AG04450 (cell line): ENCODE data around the gene GAGE13. TPM values are rescaled to one million over a fixed set of nuclear protein-coding genes. Genes with fewer than 3 reads are reported as not detected.
"Not testable (repeated sequence)": the region's sequence is repeated elsewhere in the genome, so short reads cannot be mapped to it uniquely, and the experiment has no call there.

Source experiments
- CTCF ChIA-PET: fragments of 300-600, 350-600 bp; formaldehyde crosslinking; extraction: SDS; loops from one replicate; lab custom pipeline; 2022; ENCODE audit warnings: antibody characterized with exemption, inconsistent platforms; lab: Charles Lee
- POLR2A ChIA-PET: fragments of 350-600 bp; formaldehyde crosslinking; extraction: SDS; loops from one replicate; lab custom pipeline; 2021; ENCODE audit warnings: antibody characterized with exemption, inconsistent platforms; lab: Yijun Ruan, JAX
- DNase-seq: peaks from one replicate; pipeline ENCODE4 v3.0.0-alpha.2; 2011; ENCODE audit warnings: low read depth, low spot score
- H3K27ac ChIP-seq: one replicate; pipeline ENCODE4 v1.5.1; 2012; ENCODE audit warnings: low read depth, low read length, control low read depth
- H3K27me3 ChIP-seq: one replicate; pipeline ENCODE4 v1.6.0; 2012; ENCODE audit warnings: low read length; ENCODE audit not compliant: control insufficient read depth, insufficient read depth
- H3K4me3 ChIP-seq: 2 replicates; pipeline ENCODE4 v1.5.1; 2011; ENCODE audit warnings: mild to moderate bottlenecking, low read depth, low read length, control low read depth
- H3K9me3 ChIP-seq: 2 replicates; pipeline ENCODE4 v1.5.1; 2012; ENCODE audit warnings: low read length; ENCODE audit not compliant: control insufficient read depth, insufficient read depth
- polyA plus RNA-seq: library from polyadenylated mRNA; depleted of rRNA; stranded (reverse); fragments of >200 nt; gene quantifications from 2 replicates; pipeline ENCODE4 v1.2.3, GENCODE V29; 2011
- TF ChIP-seq, protein P1 (sequence below): IDR thresholded peaks from 2 replicates; pipeline ENCODE4 v1.5.1; 2011; ENCODE audit warnings: low read depth, low read length, control low read depth, inconsistent platforms

Gene GAGE13
- polyA plus RNA-seq, 1 experiment: not detected

DNA sequence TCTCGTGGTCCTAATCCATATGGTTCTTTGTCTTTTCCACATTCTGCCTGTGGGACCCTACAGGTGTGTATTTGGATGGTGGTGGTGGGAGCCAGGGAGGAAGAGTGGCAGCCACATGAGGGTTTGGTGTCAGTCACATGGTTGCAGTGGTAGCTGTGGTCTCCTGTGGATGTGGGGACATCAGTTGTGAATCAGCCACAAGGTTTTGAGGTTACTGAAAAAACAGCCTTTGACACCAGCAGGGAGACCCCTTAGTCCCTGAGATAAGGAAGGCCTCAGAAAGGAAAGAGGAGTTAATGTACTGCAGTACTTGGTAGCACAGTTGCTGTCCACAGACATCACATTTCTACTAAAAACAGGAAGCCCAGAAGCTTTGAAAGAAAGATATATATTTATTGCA is 43.7 kb upstream of the GAGE13 start:
- CTCF ChIA-PET: no interaction called here
- TF ChIP-seq, protein P1, sequence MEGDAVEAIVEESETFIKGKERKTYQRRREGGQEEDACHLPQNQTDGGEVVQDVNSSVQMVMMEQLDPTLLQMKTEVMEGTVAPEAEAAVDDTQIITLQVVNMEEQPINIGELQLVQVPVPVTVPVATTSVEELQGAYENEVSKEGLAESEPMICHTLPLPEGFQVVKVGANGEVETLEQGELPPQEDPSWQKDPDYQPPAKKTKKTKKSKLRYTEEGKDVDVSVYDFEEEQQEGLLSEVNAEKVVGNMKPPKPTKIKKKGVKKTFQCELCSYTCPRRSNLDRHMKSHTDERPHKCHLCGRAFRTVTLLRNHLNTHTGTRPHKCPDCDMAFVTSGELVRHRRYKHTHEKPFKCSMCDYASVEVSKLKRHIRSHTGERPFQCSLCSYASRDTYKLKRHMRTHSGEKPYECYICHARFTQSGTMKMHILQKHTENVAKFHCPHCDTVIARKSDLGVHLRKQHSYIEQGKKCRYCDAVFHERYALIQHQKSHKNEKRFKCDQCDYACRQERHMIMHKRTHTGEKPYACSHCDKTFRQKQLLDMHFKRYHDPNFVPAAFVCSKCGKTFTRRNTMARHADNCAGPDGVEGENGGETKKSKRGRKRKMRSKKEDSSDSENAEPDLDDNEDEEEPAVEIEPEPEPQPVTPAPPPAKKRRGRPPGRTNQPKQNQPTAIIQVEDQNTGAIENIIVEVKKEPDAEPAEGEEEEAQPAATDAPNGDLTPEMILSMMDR: no peak
- Histone ChIP-seq H3K27me3 (no peaks in the 10 kb centered on the region), H3K4me3 (no peak overlapping the region), H3K9me3 (no peaks in the 10 kb centered on the region), H3K27ac (no peak overlapping the region)
- POLR2A ChIA-PET: no interaction called here
- DNase-seq: no peak

DNA sequence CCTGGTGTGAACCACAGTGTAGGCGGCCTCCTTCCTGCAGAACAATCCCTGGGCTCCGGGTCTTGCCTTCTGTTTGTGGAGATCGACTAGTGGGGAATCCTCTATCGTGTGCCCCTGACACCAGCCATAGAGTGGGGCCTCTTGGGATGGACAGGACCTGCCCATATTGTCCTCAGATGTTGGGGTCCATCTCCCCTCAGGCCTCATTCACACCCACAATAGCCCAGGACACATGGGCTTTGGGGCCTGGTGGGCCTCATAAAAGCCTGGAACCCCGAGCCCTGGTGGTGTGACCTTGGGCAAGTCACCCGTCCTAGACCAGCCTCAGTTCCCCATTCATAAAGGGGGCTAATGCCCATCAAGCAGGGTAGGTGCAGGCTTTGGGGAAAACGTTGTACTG is 41.2 kb upstream of the GAGE13 start:
- TF ChIP-seq, protein P1: no peak
- CTCF ChIA-PET: no interaction called here

DNA sequence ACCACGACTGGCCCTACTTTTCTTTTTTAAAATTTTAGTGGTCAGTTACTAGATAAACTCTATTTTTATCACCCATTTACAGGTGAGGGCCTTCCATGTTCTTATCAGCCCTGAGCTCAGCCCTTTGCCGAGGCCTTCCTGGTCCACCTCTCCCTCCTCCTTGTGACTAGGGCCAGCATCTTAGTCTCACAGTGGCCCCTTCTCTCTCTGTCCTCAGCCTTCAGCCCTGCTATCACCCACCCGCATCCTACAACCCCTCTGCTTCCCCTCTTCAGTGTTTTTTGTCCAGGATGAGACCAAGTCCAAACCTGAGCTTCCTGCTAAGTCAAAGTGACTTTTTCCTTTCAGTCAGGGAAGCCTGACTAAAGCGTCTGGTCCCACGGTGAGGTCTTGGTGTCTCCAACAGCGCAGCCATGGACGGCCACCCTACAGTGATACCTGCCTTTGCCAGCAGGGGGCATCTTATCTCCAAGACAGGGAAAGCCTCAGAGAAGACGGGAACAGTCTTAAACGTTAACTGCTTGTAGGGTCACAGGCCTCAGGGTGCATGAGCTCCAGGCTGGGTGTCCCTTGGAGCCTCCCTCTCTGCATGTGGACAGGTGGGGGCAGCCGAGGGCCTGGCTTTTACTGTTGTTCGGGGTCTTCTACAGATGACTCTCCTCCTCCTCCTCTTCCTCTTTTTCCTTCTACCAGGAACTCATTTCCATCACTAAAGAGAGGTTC is 39.6 kb upstream of the GAGE13 start:
- POLR2A ChIA-PET: no interaction called here
- H3K27me3 ChIP-seq: no peaks in the 10 kb centered on the region
- H3K27ac ChIP-seq: no peak overlapping the region
- CTCF ChIA-PET: interaction anchor here (0.6 to 2.1 kb wide), 8 partner anchors 8 to 914 kb away, joined by 3 to 5 read pairs (median 4); partner anchors contain the start of genes CCNB3 and USP27X
- peak; percentile 10 for DNase-seq
- TF ChIP-seq, protein P1: peak; percentile 55
- no peak overlapping the region for H3K4me3 ChIP-seq
- H3K9me3 ChIP-seq: no peaks in the 10 kb centered on the region

More for the DNA sequence above, 41.2 kb upstream of the GAGE13 start:
- no peak for DNase-seq
- no peaks in the 10 kb centered on the region for H3K27me3 ChIP-seq
- POLR2A ChIA-PET: no interaction called here
- H3K4me3 ChIP-seq: no peak overlapping the region
- H3K9me3 ChIP-seq: no peaks in the 10 kb centered on the region
- H3K27ac ChIP-seq: no peak overlapping the region

DNA sequence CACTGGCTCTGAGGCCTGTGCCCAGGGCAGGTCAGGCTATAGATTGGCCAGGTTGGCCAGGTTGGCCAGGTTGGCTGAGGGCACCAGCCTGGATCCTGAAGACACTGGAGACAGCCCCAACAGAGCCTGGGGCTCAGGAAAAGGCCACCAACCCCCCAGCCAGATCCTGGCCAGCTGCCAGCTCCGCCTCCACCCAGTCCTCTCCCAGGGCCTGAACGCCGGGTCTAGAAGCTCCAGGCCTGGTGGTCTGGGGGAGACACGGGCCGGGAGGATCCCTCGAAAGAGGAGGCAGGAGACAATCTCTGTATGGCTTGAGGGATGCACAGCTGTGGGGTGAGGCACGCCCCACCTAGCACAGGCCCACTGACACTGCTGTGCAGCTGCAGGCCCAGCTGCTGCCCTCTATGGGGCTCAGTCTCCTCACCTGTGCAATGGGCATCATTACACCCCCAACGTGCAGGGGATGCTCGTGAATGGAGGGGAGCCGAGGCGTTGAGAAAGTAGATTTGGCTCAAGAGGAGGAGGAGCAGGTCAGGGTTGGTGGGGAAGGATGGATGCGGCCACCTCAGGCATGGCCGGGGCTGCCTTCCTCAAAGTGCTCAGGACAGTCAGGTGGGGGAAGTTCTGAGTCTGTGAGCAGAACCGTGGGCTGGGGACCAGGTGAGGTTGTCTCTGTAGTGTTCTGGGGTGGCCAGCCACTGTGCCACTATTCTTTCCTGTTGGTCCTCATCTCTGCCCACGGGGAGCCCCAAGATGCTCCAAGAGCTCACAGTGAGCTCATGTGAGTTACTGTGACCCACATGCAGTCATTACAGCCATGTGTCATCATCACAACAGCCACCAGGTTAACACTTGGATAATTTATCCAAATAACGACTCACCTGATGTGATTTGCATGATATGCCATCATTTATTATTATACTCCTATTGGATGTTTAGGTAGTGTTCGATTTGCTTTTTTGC is 38.7 kb upstream of the GAGE13 start:
- ChIA-PET POLR2A (interaction anchor here (0.6 kb wide), 1 partner anchor 9 kb away, joined by 3 read pairs; no protein-coding TSS in a partner anchor), CTCF (interaction anchor here (0.6 to 2.1 kb wide), 5 partner anchors 9 to 586 kb away, joined by 3 to 5 read pairs (median 4); partner anchors contain the start of gene USP27X)
- TF ChIP-seq, protein P1: no peak
- H3K27me3 ChIP-seq: no peaks in the 10 kb centered on the region
- H3K9me3 ChIP-seq: no peaks in the 10 kb centered on the region
- H3K4me3 ChIP-seq: no peak overlapping the region
- no peak overlapping the region for H3K27ac ChIP-seq
- DNase-seq: no peak

DNA sequence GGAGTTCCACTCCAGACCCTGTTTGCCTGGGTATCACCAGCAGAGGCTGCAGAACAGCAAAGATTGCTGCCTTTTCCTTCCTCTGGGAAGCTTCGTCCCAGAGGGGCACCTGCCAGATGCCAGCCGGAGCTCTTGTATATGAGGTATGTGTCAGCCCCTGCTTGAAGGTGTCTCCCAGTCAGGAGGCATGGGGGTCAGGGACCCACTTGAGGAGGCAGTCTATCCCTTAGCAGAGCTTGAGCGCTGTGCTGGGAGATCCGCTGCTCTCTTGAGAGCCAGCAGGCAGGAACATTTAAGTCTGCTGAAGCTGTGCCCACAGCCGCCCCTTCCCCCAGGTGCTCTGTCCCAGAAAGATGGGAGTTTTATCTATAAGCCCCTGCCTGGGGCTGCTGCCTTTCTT is 32.1 kb upstream of the GAGE13 start:
- H3K9me3 ChIP-seq, DNase-seq, H3K4me3 ChIP-seq, CTCF ChIA-PET, H3K27me3 ChIP-seq, H3K27ac ChIP-seq: not testable (repeated sequence)
- POLR2A ChIA-PET: interaction anchor here (0.6 kb wide), 1 partner anchor 59 kb away, joined by 8 read pairs; no protein-coding TSS in a partner anchor
